ENCODE measurements around the gene EBF4.

EBF4 gene

DNA sequence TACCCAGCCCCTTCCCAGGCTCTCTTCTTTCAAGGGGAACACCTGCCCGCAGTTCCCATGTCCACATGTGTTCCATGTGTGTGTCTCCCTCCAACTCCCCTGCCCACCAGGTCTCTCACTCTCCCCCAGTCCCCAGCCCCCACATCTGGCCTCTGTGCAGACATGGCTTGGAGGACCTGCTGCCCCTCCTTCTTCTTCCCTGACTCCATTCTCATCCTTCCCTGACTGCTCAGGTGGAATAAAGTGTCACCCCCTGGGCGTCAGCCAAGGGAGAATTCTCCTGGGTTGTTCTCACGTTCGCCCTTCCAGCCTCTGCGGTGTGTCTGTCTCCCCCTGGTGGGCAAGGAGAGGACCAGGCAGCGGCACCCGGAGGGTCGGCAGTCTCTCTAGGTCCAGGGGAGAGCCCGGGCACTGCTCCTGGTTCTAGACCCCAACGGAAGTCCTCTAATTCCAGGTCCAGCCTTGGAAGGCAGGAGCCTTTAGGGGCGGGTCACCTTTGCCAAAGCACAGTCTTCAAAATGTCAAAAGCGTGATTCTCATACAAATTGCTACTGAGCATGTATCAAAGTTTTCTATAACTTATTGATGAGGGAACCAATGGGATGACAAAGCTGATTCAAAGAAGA lies 50.5 kb downstream of the EBF4 start:
- TF ChIP-seq, protein P1, sequence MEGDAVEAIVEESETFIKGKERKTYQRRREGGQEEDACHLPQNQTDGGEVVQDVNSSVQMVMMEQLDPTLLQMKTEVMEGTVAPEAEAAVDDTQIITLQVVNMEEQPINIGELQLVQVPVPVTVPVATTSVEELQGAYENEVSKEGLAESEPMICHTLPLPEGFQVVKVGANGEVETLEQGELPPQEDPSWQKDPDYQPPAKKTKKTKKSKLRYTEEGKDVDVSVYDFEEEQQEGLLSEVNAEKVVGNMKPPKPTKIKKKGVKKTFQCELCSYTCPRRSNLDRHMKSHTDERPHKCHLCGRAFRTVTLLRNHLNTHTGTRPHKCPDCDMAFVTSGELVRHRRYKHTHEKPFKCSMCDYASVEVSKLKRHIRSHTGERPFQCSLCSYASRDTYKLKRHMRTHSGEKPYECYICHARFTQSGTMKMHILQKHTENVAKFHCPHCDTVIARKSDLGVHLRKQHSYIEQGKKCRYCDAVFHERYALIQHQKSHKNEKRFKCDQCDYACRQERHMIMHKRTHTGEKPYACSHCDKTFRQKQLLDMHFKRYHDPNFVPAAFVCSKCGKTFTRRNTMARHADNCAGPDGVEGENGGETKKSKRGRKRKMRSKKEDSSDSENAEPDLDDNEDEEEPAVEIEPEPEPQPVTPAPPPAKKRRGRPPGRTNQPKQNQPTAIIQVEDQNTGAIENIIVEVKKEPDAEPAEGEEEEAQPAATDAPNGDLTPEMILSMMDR (IDR thresholded peaks at IDR 0.05; ENCODE audit: insufficient read depth, low read depth, low read length, missing control alignments), result peak; percentile 96
- H3K4me3 ChIP-seq (ENCODE audit: low read depth, low read length), result no peak overlapping the region
- DNase-seq (ENCODE audit: low read depth), result peak; percentile 65

DNA sequence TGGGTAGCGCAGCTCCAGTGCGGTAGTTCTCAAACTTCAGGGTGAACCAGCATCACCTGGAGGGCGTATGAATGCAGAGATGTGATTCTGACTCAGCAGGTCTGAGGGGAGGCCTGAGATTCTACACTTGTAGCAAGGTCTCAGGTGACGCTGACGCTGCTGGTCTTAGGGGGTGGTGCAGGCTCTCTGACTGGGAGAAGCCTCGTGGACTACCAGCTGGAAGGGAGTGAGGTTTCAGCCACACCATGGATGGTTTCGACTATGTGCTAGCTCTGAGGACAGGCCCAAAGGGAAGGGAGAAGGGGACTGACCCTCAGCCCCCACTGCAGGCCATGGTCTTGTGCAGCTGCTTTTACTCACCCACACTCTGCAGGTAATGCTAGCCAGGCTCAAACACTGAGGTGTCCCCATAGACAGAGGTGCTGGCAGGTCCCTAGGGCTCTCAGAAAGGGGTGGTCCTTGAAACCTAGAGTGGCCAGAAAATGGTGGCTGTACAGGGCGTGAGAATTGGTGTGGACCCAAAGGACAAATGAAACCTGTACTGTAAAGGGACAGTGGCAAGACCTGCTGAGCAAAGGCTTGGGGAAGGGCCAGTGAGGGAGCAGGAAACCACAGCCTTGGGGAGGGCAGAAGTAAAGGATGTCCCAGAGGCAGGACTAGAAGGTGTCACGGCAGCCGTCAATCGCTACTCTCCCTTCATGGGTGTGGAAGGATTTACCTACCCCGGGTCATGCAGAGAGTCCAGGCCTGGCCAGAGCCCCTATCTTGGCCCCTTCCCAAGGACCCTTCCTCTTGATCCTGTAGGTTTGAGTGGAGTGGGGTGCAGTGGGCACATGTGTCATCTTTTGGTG lies 52.7 kb downstream of the EBF4 start:
- no peak overlapping the region for H3K4me3 ChIP-seq (ENCODE audit: low read depth, low read length)
- TF ChIP-seq, protein P1 (IDR thresholded peaks at IDR 0.05; ENCODE audit: insufficient read depth, low read depth, low read length, missing control alignments), result no peak
- DNase-seq (ENCODE audit: low read depth), result no peak

DNA sequence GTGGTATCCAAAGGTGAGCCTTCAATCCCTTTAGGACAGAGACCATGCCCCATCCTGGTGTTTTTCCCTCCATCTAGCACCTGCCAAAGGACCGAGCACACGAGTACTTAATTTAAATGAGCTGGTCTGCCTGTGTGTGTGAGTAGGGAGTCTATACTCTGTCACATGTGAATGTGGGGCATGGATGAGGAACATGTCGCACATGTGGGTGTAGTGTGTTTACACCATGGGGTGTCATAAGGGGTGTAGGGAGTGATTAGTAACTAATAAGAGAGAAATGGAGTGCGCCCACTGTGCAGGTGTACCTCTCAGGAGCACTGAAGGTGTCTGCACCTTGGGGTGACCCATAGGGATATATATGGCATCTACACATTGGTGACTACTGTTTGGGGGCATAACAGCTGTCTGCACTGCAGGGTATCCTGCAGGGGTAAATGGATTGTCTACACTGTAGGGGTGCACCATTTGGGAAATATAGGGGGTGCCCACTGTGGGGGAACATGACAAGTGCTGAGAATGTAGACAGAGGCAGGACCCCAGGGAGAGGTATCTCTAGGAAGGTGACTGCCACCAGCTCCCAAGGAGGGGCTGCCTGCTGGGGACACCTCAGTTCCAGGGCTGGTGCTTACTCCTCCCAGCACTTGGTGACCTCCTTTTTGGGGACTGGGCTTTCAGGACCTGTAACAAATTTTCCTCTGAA lies 53.5 kb downstream of the EBF4 start:
- TF ChIP-seq, protein P1 (IDR thresholded peaks at IDR 0.05; ENCODE audit: insufficient read depth, low read depth, low read length, missing control alignments), result no peak
- no peak overlapping the region for H3K4me3 ChIP-seq (ENCODE audit: low read depth, low read length)
- DNase-seq (ENCODE audit: low read depth), result no peak

DNA sequence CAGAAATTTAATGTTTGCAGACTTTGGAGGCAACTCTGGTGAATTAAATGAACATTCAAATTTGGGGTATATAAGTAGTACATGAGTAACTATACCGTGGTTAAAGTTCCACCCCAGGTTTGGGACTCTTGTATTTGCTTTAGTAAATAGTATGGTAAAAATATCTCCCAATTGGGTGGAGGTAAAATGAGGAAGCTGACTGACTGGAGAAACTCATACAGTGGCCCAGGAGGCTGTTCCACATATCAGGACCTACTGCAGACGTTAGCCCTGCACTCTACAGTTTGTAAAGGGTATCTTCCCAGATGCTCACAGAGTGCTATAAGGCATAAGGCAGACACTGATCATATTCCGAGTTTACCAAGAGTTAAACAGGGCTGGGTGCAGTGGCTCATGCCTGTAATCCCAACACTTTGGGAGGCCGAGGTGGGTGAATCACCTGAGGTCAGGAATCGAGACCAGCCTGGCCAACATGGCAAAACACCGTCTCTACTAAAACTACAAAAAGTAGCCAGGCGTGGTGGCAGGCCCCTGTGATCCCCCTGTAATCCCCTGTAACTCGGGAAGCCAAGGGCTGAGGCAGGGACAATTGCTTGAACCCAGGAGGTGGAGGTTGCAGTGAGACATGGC lies 54.2 kb downstream of the EBF4 start:
- H3K4me3 ChIP-seq (ENCODE audit: low read depth, low read length), result no peak overlapping the region
- TF ChIP-seq, protein P1 (IDR thresholded peaks at IDR 0.05; ENCODE audit: insufficient read depth, low read depth, low read length, missing control alignments), result no peak
- no peak for DNase-seq (ENCODE audit: low read depth)

DNA sequence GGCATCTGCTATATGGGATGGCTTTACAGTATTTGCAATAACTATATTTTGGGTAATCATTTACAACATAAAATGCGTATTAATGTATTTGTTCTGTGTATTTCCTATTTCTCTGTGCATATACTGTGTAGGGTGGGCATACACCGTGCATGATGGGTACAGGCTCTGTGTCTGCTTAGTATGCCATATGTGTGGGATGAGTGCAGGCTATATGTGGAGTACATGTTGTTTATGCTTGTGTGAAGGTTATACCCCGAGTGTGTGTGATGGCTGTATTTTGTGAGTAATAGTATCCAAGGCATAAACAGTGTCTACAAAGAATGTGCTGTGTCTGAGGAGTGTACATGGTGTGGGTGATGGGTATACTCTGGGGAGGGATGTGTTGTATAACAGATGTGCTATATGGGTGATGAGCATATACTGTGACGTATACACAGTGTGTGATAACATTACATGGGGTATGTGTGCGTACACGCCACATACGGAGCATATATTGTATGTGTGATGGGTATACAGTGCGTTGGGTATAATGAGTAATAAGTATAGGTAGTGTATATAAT lies 55.2 kb downstream of the EBF4 start:
- no peak overlapping the region for H3K4me3 ChIP-seq (ENCODE audit: low read depth, low read length)
- TF ChIP-seq, protein P1 (IDR thresholded peaks at IDR 0.05; ENCODE audit: insufficient read depth, low read depth, low read length, missing control alignments), result no peak

DNA sequence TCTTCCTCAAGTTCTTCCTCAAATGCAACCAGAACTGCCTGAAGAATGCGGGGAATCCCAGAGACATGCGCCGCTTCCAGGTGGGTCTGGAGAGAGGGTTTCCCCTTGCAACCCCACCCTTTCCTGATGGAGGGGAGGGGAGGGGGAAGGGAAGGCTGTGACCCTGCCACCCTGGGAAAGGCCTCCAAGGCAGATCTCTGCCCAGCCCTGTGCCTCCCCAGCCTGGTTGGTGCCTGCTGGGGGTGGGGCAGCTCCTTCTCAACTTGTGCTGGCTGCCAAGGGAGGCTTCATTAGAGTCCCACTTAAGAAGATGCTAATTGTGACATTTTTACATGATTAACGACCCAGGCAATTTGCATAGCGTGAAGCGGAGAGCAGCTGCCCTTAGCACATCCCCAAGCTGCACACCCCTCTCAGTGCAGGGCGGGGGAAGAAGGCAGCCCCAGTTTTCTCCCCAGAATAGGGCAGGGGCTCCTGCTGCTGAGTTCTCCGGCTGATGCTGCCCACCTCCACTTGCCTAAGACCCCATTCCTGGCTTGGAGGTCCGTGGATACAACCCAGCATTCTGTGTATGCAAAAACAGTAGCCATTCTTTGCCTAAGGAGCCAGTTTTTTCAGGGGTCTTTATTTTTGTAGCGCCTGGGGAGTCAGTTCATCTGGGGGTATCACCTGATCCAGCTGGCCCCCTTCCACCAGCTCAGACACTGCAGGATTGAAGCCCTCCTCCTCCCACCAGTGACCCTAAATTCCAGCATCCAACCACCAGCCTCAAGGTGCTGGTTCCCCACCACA lies 56.2 kb downstream of the EBF4 start:
- no peak for DNase-seq (ENCODE audit: low read depth)
- TF ChIP-seq, protein P1 (IDR thresholded peaks at IDR 0.05; ENCODE audit: insufficient read depth, low read depth, low read length, missing control alignments), result no peak
- H3K4me3 ChIP-seq (ENCODE audit: low read depth, low read length), result no peak overlapping the region

More for the DNA sequence above, 55.2 kb downstream of the EBF4 start:
- DNase-seq (ENCODE audit: low read depth), result no peak

Measured in GM12865 (cell line).